Epithelial cell of proximal tubule (primary cell): Measurements from ENCODE around the gene ANGEL1. TPM values are rescaled to one million over a fixed set of nuclear protein-coding genes. Genes with fewer than 3 reads are reported as not detected.

Source experiments
- DNase-seq: peaks from one replicate; pipeline ENCODE4 v3.0.0-alpha.2; 2011; ENCODE audit warnings: low read depth
- H3K4me3 ChIP-seq: 2 replicates; pipeline ENCODE4 v1.5.1; 2011; ENCODE audit warnings: low read depth, mild to moderate bottlenecking, low read length
- CTCF ChIP-seq: conservative IDR thresholded peaks from 2 replicates; pipeline ENCODE4 v1.5.1; 2012; ENCODE audit warnings: low read depth, mild to moderate bottlenecking, low read length
- total RNA-seq: library from RNA; depleted of rRNA; stranded (reverse); fragments of >200 nt; gene quantifications from 2 replicates; pipeline ENCODE4 v1.2.3, GENCODE V29; 2015

The ANGEL1 gene
- total RNA-seq, 1 donor from 2014 or later = 7.8 TPM

GRCh38 chr14:76780058-76780345 lies 32.7 kb downstream of the ANGEL1 start:
- no peak for TF ChIP-seq CTCF
- no peak overlapping the region for H3K4me3 ChIP-seq
- DNase-seq = no peak

GRCh38 chr14:76779221-76780057 lies 33.2 kb downstream of the ANGEL1 start:
- DNase-seq = no peak
- no peak overlapping the region for H3K4me3 ChIP-seq
- no peak for TF ChIP-seq CTCF

GRCh38 chr14:76778546-76779215 lies 34.0 kb downstream of the ANGEL1 start:
- no peak overlapping the region for H3K4me3 ChIP-seq
- no peak for TF ChIP-seq CTCF

GRCh38 chr14:76777721-76778120 lies 35.0 kb downstream of the ANGEL1 start:
- H3K4me3 ChIP-seq = no peak overlapping the region
- no peak for TF ChIP-seq CTCF
- DNase-seq = no peak

More at GRCh38 chr14:76778546-76779215, 34.0 kb downstream of the ANGEL1 start:
- DNase-seq = no peak

GRCh38 chr14:76776428-76777251 lies 36.0 kb downstream of the ANGEL1 start:
- DNase-seq = no peak
- no peak for TF ChIP-seq CTCF
- H3K4me3 ChIP-seq = no peak overlapping the region

GRCh38 chr14:76775695-76776427 lies 36.8 kb downstream of the ANGEL1 start:
- no peak for DNase-seq
- no peak overlapping the region for H3K4me3 ChIP-seq
- TF ChIP-seq CTCF = no peak
